IPS-NIHi11 (cell line): ENCODE results near the gene MED13L.

Experiments used
- DNase-seq: peaks from one replicate; pipeline ENCODE4 v3.0.0; 2012; ENCODE audit warnings: mixed read lengths, low spot score

The MED13L gene

DNA sequence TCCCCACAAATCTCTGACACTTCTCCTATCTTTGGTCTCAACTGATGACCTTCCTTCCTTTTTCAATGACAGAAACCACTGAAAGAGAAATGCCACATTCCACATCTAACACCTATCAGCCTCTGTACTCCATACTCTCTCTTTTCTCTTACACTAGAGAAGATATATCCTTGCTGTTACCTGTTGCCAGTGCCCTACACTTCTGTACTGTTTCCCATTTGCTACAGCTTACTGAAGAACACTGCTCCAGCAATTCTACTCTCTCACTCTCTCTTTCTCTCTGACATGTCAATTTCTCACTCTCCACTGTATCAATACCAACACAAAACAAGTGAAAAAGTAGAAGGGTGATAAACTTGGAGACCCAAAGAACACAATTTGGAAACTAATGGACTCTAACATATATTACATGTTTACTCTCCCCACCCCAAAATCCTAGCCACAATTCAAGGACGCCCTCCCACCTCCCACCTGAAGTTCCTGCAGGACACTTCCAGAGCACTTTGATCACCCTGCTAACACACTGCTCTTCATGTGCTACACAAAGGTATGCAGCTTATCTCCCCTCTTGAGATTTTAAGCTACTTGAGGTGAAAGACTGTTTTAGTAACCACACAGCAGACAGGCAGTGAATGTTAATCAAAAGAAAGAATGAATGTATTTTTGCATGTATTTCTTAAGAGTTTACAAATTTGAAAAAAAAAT is 95.0 kb downstream of the MED13L start:
- no peak for DNase-seq

DNA sequence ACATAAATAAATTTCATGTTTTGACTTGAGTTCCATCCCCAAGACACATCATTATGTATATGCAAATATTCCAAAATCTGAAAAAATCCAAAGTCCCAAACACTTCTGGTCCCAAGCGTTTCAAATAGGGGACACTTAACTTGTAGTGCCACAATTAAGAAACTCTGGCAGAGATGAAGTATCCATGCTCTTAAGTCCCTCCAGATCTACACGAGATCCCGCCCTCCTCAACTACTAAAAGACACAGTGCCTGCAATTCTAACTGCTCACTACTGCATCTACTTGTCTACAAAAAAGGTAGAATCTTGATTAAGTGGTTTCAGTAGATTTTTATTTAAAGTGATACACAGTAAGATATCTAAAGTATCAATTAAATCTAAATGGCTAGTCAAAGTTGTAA is 97.0 kb downstream of the MED13L start:
- no peak for DNase-seq

DNA sequence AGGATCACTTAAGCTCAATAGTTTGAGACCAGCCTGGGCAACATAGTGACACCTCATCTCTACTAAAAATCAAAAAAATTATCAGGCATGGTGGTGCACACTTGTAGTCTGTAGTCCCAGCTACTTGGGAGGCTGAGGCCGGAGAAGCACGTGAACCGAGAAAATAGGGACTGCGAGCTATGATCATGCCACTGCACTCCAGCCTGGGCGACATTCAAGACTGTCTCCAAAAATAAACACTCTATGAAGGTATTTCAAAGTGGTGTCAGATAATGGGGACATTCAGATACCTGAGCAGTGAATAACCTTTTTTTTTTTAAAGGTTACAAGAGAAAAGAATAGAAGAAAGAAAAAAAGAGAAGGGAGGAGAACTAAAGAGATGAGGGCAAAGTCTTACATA is 98.1 kb downstream of the MED13L start:
- DNase-seq, result no peak

DNA sequence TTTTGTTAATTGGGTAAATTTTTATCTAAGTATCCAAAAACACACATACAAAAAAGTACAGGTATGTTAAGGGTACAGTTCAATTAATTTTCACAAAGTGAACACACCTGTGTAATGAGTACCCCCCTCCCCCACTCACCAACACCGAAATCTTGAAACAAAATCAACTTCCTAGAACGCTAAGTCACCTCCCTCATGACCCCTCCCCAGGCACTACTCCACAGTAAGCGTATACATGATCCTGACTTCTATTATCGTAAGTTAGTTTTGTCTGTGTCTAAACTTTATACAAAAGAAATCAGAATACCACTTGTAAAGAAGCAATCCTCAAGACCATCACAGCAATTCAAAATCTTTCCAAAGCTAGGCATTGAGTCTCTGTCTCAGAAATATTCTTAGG is 100.5 kb downstream of the MED13L start:
- no peak for DNase-seq

DNA sequence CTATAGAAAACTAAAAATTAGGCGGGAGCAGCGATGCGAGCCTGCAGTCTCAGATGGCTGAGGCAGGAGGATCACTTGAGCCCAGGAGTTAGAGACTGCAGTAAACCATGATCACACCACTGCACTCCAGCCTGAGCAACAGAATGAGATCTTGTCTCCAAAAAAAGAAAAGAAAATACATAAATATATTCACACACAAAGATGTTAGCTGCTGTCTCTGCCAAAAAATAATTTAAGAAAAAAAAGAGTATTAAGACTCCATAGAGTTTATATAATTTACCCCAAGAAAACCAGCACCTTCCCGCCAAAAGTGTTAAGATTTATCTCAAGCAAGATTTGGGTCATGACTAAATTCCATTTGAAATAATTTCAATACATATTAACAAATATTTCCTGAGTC is 102.6 kb downstream of the MED13L start:
- no peak for DNase-seq

DNA sequence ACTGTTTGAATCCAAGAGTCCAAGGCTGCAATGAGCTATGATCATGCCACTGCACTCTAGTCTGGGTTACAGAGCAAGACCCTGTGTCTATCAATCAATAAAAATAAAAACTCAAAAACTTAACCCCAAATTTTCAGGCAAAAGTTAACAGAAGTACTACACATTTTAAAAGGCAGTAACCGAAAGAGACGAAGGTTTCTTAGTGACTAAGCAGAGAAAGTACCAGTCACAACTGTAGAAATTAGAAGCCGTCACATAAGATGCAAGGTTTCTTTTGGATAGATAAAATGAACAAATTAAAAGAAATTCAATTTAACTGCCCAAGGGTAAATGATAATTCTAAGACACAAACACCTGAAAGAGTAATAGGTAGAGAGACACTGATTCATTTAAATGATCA is 103.5 kb downstream of the MED13L start:
- no peak for DNase-seq

DNA sequence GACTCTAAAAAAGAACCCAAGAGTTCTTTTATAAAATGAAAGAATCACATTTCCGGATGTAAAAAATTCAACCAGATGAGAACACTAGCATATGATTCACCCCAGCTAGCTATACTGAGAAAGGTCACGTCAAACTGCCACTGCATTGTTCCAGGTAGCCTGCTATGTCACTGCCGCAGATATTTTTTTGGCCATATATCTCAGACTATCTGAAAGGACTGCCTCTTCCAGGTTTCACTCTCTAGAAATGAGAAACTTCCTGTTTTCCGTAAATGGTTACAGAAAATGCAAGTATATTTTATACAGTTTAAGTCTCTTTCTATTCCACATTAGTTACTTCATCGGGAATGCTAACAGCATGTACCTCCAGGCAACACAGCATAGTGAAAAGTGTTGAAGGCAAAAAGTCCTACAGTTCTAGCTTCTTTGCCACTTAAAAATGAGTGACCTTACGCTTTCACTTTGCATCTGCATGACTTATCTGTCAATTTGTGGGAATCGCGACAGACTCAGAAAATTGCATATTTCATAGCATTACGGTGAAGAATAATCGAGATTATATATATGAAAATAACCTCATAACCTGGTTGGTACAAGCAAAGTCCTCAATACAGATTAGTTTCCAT is 105.2 kb downstream of the MED13L start:
- no peak for DNase-seq

DNA sequence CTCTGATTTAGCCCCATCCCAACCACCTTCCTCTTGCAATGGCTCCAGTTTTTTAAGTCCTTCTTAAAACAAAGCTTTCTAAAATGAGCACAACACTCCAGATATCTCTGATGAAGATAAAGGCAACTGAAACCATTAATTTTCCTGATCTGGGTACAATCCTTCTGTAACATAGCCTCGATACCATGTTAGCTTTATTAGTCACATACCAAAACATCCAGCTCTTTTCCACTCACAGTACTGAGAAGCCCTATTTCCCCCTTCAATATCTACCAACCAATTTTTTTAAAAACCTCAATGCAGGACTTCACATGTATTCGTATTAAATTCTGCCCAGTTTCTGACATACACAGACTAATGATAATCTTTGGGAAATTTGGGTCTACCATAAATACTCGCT is 105.9 kb downstream of the MED13L start:
- no peak for DNase-seq

DNA sequence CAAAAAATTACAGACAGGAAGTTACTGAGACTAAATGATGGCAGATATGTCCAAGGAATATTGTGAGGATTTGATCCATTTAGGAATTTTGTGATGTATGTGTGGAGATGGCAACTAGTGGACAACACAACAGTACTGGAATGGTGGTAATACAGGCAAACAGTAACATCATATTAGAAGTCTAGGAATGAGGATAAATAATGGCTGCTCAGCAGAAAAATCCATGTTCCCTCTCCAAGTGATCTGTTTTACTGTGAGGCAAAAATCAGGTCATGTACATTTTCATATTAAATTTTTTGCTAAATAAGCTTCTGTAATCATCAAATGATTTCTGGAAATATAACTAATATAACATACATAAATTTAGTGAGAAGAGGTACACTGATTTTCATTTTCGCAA is 108.4 kb downstream of the MED13L start:
- no peak for DNase-seq

DNA sequence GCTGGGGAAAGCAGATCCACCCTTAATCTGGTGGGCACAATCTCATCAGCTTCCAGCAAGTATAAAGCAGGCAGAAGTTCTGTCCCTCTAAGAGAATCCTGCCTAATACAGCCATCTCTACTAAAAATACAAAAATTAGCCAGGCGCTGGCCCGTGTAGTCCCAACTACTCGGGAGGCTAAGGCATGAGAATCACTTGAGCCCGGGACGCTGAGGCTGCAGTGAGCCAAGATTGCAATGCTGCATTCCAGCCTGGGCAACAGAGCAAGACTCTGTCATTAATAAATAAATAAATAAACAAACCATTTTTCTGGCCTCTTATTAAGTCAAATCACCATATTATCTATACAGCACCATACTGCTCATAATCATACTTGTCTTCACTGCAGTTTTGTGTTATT is 111.2 kb downstream of the MED13L start:
- no peak for DNase-seq

DNA sequence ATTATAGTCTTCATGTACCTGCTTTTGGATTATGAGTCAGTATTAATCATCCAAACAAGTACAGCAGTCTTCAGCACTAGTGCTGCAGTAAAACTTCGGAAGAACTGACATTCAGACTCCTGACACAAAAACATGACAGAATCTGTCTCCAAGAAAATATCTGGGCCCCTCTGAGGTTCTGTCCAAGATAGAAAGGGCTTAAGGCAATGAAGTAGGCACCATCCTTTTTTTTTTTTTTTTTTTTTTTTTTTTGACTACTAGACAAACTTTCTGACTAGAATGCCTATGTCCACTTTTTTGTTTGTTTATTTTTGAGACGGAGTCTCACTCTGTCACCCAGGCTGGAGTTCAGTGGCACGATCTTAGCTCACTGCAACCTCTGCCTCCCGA is 112.5 kb downstream of the MED13L start:
- DNase-seq, result no peak

DNA sequence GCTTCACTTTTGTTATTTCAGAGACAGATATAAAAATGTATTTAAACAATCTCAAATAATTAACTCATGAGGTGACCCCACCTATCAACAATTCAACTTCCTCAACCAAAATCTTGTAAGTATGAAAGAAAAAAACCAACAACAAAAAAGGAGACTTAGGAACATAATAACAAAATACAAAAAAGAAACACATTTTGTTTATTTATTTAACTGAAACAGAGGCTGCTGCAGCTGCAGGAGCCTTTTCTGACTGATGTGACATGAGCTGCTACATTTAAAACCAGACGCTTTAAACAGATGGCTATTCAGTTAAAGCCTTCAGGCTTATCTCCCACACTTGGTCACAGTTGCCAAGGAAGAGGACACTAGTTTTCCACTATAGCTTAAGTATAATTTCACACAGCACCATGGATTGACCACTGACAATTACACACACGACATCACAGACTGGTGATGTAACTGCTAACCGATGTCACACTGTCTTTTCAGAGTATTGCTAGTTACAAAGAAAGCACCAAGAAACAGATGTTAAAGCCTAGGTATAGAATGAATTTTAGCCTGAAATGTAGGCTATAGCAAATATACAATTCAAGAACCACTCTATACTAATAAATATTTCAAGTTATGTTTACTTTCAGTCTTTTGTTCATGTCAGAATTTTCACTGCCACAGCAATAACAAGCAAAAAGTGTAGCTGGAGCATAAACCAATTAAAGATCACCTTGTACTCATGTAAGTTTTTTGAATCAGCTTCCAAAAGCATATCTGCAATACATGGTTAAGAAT is 113.0 kb downstream of the MED13L start:
- DNase-seq, result no peak

DNA sequence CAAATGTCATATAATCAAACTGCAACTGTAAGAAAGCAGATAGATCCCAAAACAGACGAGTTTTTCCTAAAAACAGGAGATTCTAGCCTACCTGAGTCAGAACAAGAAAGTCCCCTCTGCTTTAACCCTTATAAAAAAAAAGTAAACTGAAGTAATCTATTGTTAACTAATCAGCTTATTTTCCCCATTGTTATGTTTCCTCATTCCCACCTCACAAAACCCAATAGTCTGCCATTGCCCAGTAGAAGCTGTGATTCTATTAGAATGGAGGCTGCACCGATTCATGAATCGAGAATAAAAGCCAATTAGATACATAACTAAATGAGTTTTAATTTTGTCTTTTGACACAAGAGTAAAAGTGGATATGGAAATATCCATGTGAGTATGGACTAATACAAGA is 115.4 kb downstream of the MED13L start:
- DNase-seq, result no peak

DNA sequence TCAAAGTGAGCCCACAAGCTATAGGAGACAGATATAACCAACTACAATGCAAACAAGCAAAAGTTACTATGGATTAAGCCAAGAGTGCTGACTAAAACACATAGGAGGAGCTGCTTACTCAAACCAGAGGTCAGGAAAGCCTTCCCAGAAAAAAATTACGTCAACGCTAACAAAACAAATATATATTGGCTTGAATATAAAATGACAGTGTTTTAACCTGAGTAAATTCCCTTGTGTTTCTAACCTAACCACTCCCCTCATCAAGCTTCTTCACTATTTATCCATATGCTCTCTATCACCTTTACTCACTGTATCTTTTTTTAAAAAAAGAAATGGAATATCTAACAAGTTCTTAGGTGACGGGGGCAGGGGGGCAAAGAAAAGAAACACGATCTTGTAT is 115.9 kb downstream of the MED13L start:
- DNase-seq, result no peak

DNA sequence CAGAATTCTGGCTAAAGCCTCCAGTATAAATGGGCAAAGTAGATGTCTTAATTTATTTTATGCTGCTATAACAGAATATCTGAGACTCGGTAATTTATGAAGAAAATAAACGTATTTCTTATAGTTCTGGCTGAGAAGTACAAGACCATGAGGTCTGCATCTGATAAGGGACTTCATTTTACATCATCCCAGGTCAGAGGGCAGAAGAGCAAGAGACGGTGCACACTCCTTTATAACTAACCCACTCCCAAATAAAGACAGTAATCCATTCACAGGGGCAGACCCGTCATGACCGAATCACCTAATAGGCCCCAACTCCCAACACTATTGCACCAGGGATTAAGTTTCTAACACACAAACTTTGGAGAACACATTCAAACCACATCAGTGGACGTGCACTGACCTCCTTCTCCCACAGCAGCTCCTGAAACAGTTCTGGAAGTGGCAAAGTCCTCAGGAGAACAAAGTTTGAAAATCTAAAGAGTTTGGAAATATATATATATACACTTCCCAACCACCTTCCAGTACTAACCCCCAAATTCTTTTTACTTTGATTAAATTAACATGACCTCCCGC is 116.5 kb downstream of the MED13L start:
- no peak for DNase-seq

DNA sequence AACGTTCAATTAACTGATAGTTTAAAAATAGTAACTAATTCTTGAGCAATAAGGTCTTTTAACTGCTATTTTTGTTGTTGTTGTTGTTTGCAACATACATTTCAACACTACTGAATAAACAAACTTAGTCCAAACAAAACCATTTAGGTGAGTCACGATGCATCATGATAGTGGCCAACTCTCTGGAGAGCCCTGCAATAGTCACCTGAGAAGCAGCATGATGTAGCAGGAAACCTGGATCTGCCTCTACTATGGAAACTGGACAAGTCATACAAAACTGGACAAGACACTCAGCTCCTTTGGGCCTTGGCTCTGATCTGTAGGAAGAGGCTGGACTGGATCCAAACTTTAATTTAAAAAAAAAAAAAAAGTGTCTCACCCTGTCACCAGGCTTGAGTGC is 117.3 kb downstream of the MED13L start:
- DNase-seq, result no peak

DNA sequence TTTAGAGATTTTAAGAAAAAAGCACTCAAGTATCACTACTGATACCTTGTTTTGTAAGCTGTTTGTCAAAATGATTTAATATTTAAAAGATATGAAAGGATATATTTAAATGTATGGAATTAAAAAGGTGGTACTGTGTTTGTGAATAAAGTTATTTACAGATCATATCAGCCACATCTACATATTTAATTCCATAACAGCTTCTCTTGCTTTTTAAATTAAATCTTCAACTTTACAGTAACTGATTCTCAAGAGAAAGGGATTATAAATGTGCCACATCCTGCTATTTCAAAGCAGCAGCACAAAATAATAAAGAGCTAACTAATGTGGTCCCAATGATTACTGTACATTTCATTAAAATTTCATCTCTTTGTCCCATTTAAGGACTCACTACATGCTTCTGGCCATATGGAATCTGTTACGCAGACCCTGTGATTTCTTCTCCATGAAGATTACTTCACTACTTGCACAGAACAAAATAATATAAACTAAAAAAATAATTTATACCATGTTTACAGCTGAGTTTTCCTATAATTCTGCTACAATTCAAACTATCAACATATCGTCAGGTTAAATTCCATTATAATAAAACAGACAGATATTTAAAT is 117.8 kb downstream of the MED13L start:
- no peak for DNase-seq

DNA sequence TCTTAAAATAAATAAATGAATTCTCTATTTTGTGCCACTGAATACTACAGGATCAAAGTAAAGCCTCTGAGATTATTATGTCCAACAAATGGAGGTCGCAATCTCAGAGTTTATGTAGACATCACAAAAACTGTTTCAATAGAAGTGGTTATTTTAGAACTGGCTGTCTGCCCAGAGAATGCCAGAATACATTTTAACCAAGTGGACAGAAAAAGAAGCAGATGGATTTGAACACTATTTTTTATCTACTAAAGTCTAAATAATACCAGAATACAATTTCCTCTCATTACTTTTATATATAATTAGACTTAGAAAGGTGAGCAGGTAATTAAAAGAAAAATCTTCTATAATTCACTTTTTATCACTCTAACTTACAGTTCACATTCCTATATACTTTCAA is 118.3 kb downstream of the MED13L start:
- no peak for DNase-seq

DNA sequence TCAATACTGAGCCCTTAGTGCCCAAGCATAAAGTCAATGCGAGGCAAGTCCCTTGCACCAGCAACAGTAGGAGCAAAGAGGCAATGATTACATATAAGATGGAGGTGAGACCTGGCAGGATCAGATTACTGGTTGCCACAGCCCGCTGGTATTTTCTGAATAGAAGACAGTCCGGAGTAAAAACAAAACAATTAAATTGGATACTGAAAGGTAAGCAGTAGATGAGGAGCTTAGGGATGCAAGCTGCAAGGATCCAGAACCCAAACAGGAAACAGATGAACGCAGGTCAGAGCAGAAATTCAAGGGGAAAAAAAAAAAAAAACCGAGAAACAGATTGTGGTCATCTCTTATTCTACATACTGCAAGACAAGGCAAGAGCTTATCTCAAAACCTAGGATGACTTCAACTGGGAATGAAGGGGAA is 119.6 kb downstream of the MED13L start:
- DNase-seq, result peak; percentile 28

DNA sequence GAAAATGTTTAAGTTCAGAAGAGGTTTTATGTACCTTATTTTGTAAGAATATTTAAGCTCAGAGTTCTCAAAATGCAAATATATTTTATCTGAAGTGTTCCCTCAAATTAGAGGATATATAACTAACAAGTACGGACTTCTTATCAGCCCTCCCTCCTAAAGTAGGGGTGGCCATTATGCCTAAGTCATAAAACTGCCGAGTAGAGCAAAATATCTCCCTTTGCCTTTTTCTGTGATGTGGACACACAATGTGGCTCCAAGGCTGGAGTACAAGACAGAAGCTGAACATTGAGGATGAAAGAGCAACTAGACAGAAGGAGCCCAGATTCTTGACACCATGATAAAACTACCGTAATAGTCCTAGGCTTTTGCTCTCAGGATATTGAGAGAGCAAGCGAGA is 120.9 kb downstream of the MED13L start:
- DNase-seq, result no peak

DNA sequence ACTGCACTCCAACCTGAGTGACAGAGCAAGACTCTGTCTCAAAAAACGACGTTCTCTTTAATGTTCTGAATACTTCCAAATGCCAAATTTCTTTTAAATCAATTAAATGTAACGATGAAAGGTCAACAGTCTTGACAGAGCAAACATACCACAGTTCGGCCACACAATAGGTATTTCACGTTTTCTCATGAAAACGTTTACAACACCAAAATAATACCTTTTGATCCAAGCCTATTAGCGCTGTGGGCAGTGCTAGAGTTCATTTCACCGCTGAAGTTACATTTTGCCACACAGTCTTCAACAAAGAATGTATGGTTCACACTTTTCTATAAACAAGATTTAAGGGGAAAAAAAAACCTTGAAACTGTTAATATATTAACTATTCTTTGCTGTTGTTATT is 122.1 kb downstream of the MED13L start:
- DNase-seq, result no peak

DNA sequence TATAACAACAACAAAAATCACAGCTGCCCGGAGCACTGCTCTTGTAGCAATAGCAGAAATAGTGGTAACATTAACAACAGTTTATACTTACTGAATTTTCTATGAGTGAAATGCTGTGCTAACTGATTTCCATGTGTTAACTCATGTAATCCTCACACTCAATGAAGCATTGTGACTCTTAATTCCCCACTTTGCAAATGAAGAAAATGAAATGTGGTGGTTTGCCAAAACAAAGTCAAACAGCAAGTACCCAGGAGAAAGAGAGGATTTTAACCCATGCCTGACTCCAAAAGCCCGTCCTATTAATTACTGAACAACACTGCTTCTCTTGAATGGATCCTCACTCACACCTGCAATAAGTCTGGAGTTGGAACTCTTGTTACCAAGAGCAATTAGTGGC is 123.5 kb downstream of the MED13L start:
- DNase-seq, result peak; percentile 31

DNA sequence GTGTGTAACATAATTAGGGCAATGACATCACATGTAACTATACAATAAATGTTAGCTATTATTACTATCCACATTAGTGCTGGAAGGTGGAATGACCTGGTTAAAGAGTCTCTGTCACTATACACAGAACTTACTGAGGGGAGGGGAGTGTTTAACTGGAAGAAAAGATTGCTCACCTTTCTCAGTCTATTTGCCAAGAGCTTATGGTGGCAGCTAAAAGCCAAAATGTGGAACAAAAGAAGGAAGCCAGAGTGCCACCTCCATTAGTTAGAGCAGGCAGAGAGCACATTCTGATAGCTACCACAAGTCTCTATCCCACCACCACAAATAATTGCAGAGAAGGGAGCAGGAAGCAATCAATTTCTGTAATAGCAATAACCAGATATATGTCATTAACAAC is 124.4 kb downstream of the MED13L start:
- DNase-seq, result no peak
